ENCODE results near the gene CILP.

- no peak for TF ChIP-seq POLR2AphosphoS5 (IDR thresholded peaks at IDR 0.05; ENCODE audit: low read depth, low read length)
- TF ChIP-seq CTCF (IDR thresholded peaks at IDR 0.05): no peak
- no peak for TF ChIP-seq SIN3A (IDR thresholded peaks at IDR 0.05; ENCODE audit: borderline replicate concordance, insufficient read depth, low read depth, low read length)
- TF ChIP-seq REST (IDR thresholded peaks at IDR 0.05; ENCODE audit: insufficient read depth in 1 of 2, low read depth in 2 of 2, low read length in 1 of 2): no peak
Measured at GRCh38 chr15:65172531-65172930, 38.7 kb downstream of the CILP start.
